HepG2 (cell line): Measurements from ENCODE around the gene SLIT3.

ENCODE experiments used
- FOXA1 ChIP-seq, 2 experiments: fragments of 450-650 bp in 1 of 2; sonication (generic) in 1 of 2; formaldehyde crosslinking in 1 of 2; IDR thresholded peaks; 2 replicates each; pipeline versions ENCODE4 v1.4.0 to v1.6.1; 2016 to 2020; ENCODE audit warnings: missing genetic modification reagents in 1 of 2
- GABPB1 ChIP-seq: IDR thresholded peaks from 2 replicates; pipeline ENCODE4 v1.6.1; 2016; ENCODE audit warnings: mild to moderate bottlenecking, missing genetic modification reagents, moderate library complexity, missing compliant biosample characterization
- HBP1 ChIP-seq: IDR thresholded peaks from 2 replicates; pipeline ENCODE4 v1.6.1; 2016; ENCODE audit warnings: low read depth, control low read depth
- JUN ChIP-seq: sonication (generic); formaldehyde crosslinking; IDR thresholded peaks from 2 replicates; pipeline ENCODE4 v1.4.0; 2020; ENCODE audit warnings: mild to moderate bottlenecking, missing genetic modification reagents
- MAX ChIP-seq: IDR thresholded peaks from 2 replicates; pipeline ENCODE4 v1.6.1; 2012; ENCODE audit warnings: inconsistent platforms
- NFRKB ChIP-seq: fragments of 450-650 bp; IDR thresholded peaks from 2 replicates; pipeline ENCODE4 v1.6.1; 2017
- POLR2AphosphoS2 ChIP-seq: IDR thresholded peaks from 2 replicates; pipeline ENCODE4 v1.6.1; 2011; ENCODE audit warnings: low read depth, low read length, improper control_type of control experiment
- ZBTB21 ChIP-seq: sonication (generic); formaldehyde crosslinking; IDR thresholded peaks from 2 replicates; pipeline ENCODE4 v1.4.0; 2020; ENCODE audit warnings: missing genetic modification reagents

GRCh38 chr5:169225830-169226356 is 75.0 kb downstream of the SLIT3 start:
- TF ChIP-seq HBP1 (CRISPR knock-in tag) (no peak), JUN (CRISPR knock-in tag) (no peak), ZBTB21 (no peak), NFRKB (no peak), GABPB1 (CRISPR knock-in tag) (no peak), POLR2AphosphoS2 (no peak), MAX (no peak), FOXA1 (IDR thresholded peaks at IDR 0.05) (no peak), FOXA1 (CRISPR knock-in tag; IDR thresholded peaks at IDR 0.05) (no peak)
